Heart left ventricle (tissue), 16 donors: ENCODE results near the gene NUP214. TPM values are rescaled to one million over a fixed set of nuclear protein-coding genes. Genes with fewer than 3 reads are reported as not detected.
A peak's percentile ranks its signal among the peaks of the same experiment; 100 is the strongest.

ENCODE experiments used
- ATAC-seq, 4 donors: fragments of 200-7000 bp; cut with Tn5 transposase; one replicate each; pipeline ENCODE4 v1.9.1; 2020 to 2022; ENCODE audit warnings: moderate library complexity in 4 of 4, mild to moderate bottlenecking in 3 of 4, moderate number of reproducible peaks in 1 of 4
- DNase-seq, 5 donors: peaks; one replicate each; pipeline ENCODE4 v3.0.0-alpha.2; 2020
- H3K27ac ChIP-seq, 12 donors: fragments of 200-600 bp; sonication (generic) in 4 of 12; one replicate each; pipeline versions ENCODE4 v1.5.0 to v1.8.0; 2016 to 2022; ENCODE audit warnings: mild to moderate bottlenecking in 2 of 12
- H3K27me3 ChIP-seq, 9 donors: fragments of 200-600 bp; sonication (generic) in 2 of 9; one replicate each; pipeline versions ENCODE4 v1.5.1 to v1.8.0; 2016 to 2022; ENCODE audit warnings: mild to moderate bottlenecking in 3 of 9
- H3K36me3 ChIP-seq, 9 donors: fragments of 200-600 bp; sonication (generic) in 2 of 9; one replicate each; pipeline versions ENCODE4 v1.5.0 to v1.8.0; 2018 to 2022; ENCODE audit warnings: mild to moderate bottlenecking in 2 of 9
- H3K4me1 ChIP-seq, 12 donors: fragments of 200-600 bp; sonication (generic) in 4 of 12; one replicate each; pipeline versions ENCODE4 v1.5.0 to v1.8.0; 2016 to 2022; ENCODE audit warnings: mild to moderate bottlenecking in 3 of 12
- H3K4me3 ChIP-seq, 12 donors: fragments of 200-600 bp; sonication (generic) in 4 of 12; one replicate each; pipeline versions ENCODE4 v1.5.0 to v1.8.0; 2017 to 2022; ENCODE audit warnings: mild to moderate bottlenecking in 9 of 12, moderate library complexity in 4 of 12
- H3K9me3 ChIP-seq, 12 donors: fragments of 200-600 bp; sonication (generic) in 4 of 12; one replicate each; pipeline versions ENCODE4 v1.5.0 to v1.8.0; 2016 to 2022; ENCODE audit warnings: mild to moderate bottlenecking in 1 of 12
- POLR2A ChIP-seq, 2 donors: fragments of 450-650 bp; IDR thresholded peaks; one replicate each; pipeline ENCODE4 v1.6.1; 2017; ENCODE audit warnings: antibody characterized with exemption in 2 of 2, mild to moderate bottlenecking in 2 of 2, moderate library complexity in 2 of 2
- WGBS, 4 donors: extraction: QIAGEN DNeasy Blood & Tissue Kit in 2 of 4; methylation state at CpG; one replicate each; pipeline versions ENCODE4 v1.1.5 to v1.1.7; 2013 to 2018; 5-methylcytosine and 5-hydroxymethylcytosine counted together
- intact Hi-C, 10 donors: fragments of 100-400 bp; cut with DNase I; formaldehyde crosslinking; loops; one replicate each; pipeline versions ENCODE4 v1.11.1 to v1.14.2; 2022
- polyA plus RNA-seq, 2 donors: library from polyadenylated mRNA; stranded (reverse); fragments of 200-250 nt; gene quantifications; one replicate each; pipeline ENCODE4 v1.2.3, GENCODE V29; 2013
- total RNA-seq, 9 donors: library from RNA; depleted of rRNA in 2 of 9; stranded (reverse); fragments of >200 nt in 2 of 9; fragmentation: NEBNext Ultra II Directional in 3 of 9; extraction: Animal tissue kit (Norgen Biotek cat#: 25700) in 3 of 9; gene quantifications; one replicate each; pipeline versions ENCODE4 v1.1.0 to v1.2.4, GENCODE V29; 2016 to 2023
- TF ChIP-seq, protein P1 (sequence below), 12 donors: fragments of 200-600 bp; sonication (generic) in 4 of 12; IDR thresholded peaks; one replicate each; pipeline versions ENCODE4 v1.5.0 to v1.8.0; 2018 to 2022; ENCODE audit warnings: antibody characterized with exemption in 12 of 12, mild to moderate bottlenecking in 5 of 12
- donor health status: ischemic (EF 13 %, LVEDD 7.1; RV severe dilation, severe dysfunction).
- donor health status: healthy with polysubstance abuse.
- donor health status: DM: no; HTN: yes; CAD: no.
- donor health status: DM: no; HTN: no; CAD: no.
- donor health status: ischemic (EF 25% LVEDD 6.9; RV normal size, moderate dysfunction).
- donor health status: ischemic (EF 25% LVEDD 5.7; RV mildly dilated, moderate dysfunction).
- donor health status: healthy.
- donor health status: DM: yes; HTN: yes; CAD: no.
- donor health status: ischemic (EF 35%, LVEDD 5.7; RV mildly dilated, moderate dysfunction).
- donor health status: nonischemic (EF 11% LVEDD 7.7; RV severe dilation, severe dysfunction).
- donor health status: DM: yes; HTN: yes; CAD: no.
- donor health status: PGD.
- donor health status: ischemic (EF 29% LVEDD 5.4; RV normal size, mild dysfunction).
- donor health status: nonischemic (EF 23%, LVEDD 6.1; RV moderate dilation, normal function).

NUP214 gene
- total and polyA plus RNA-seq, 11 donors: 13.7 to 45.1 (median 23.6) TPM

GRCh38 chr9:131103024-131103423 is 22.4 kb upstream of the NUP214 start:
- peak overlapping the region in 5 of 12 donors; percentile 7 to 30 (median 14) for H3K4me3 ChIP-seq
- peak overlapping the region in 9 of 12 donors; percentile 41 to 85 (median 64) for H3K27ac ChIP-seq
- H3K4me1 ChIP-seq: peaks cover 0 to 68% (median 24%) of the 10 kb centered on the region in 12 donors
- intact Hi-C loops: no loop called here
- 80 to 86% (median 83%) methylated on average over 8 to 9 of the region's 9 CpGs for WGBS, 4 donors
- peaks cover 0 to 3% (median 0%) of the 10 kb centered on the region in 9 donors for H3K27me3 ChIP-seq
- DNase-seq: no peak
- TF ChIP-seq, protein P1, sequence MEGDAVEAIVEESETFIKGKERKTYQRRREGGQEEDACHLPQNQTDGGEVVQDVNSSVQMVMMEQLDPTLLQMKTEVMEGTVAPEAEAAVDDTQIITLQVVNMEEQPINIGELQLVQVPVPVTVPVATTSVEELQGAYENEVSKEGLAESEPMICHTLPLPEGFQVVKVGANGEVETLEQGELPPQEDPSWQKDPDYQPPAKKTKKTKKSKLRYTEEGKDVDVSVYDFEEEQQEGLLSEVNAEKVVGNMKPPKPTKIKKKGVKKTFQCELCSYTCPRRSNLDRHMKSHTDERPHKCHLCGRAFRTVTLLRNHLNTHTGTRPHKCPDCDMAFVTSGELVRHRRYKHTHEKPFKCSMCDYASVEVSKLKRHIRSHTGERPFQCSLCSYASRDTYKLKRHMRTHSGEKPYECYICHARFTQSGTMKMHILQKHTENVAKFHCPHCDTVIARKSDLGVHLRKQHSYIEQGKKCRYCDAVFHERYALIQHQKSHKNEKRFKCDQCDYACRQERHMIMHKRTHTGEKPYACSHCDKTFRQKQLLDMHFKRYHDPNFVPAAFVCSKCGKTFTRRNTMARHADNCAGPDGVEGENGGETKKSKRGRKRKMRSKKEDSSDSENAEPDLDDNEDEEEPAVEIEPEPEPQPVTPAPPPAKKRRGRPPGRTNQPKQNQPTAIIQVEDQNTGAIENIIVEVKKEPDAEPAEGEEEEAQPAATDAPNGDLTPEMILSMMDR (IDR thresholded peaks at IDR 0.05): no peak
- TF ChIP-seq POLR2A (IDR thresholded peaks at IDR 0.05): no peak
- H3K9me3 ChIP-seq: no peaks in the 10 kb centered on the region
- ATAC-seq: no peak
- H3K36me3 ChIP-seq: peaks cover 0 to 5% (median 0%) of the 10 kb centered on the region in 9 donors

DNA sequence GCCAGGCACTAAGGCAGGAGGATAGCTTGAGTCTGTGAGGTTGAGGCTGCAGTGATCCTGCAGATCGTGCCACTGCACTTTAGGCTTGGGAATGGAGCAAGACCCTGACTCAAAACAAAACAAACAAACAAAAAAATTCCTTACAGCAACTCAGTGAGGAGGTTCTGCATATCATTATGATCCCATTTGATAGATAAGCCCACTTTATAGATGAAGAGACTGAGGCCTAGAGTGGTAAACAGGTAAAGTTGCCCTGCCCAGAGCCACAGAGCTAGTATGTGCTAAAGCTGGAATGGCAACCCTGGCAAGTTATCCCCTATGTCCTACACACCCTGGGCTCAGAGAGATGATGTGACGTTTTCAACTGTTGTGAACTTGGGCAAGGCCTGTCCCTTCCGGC is 21.9 kb upstream of the NUP214 start:
- WGBS, 4 donors: 86 to 100% (median 96%) methylated on average over 3 of the region's 3 CpGs
- intact Hi-C loops: no loop called here

DNA sequence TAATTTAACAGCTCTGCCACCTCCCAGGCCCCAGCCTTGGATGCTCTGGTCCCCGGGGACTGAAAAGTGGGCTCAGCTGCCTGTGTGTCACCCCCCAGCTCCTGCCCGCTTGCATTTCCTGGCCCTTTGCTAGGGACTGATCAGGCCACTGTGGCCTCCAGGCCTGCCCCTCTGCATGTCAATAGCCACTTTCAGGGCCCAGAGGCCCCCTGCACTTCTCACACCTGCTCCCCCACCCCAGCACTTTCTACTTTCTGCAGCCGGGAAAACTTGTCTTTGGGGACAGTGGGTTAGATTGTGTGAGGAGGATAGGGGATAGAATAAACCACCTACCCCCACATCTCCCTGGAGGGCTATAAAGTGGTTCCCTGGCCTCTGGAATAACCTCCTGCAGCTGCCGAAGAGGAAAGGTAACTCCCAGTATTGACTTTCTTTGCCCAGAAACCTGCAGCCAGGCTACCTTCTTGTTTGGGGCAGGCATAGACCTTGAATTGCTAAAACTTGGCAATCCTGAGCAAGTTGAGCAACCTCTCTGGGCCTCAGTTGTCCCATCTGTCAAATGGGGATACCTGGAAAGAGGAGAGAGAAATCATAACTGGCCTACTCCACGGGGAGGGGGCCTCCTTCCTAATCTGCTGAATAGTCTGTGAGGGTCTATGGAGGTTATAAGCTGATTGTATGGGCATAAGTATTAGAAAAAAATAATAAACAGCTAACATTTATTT is 21.2 kb upstream of the NUP214 start:
- WGBS, 4 donors: 80 to 83% (median 81%) methylated on average over 4 to 5 of the region's 5 CpGs
- Histone ChIP-seq H3K9me3 (no peaks in the 10 kb centered on the region), H3K27ac (peak overlapping the region in 2 of 12 donors; percentile 64 to 85), H3K4me3 (no peak overlapping the region), H3K4me1 (peaks cover 0 to 65% (median 19%) of the 10 kb centered on the region in 12 donors), H3K27me3 (no peaks in the 10 kb centered on the region), H3K36me3 (peaks cover 0 to 5% (median 0%) of the 10 kb centered on the region in 9 donors)
- ATAC-seq (no peak), DNase-seq (no peak)
- intact Hi-C loops: no loop called here
- TF ChIP-seq, protein P1 (IDR thresholded peaks at IDR 0.05): no peak
- TF ChIP-seq POLR2A (IDR thresholded peaks at IDR 0.05): no peak

More for the DNA sequence above, 21.9 kb upstream of the NUP214 start:
- Histone ChIP-seq H3K27ac (peak overlapping the region in 4 of 12 donors; percentile 56 to 85 (median 64)), H3K27me3 (no peaks in the 10 kb centered on the region), H3K36me3 (peaks cover 0 to 5% (median 0%) of the 10 kb centered on the region in 9 donors), H3K9me3 (no peaks in the 10 kb centered on the region), H3K4me1 (peaks cover 0 to 69% (median 23%) of the 10 kb centered on the region in 12 donors), H3K4me3 (no peak overlapping the region)
- ATAC-seq (no peak), DNase-seq (no peak)
- TF ChIP-seq POLR2A (IDR thresholded peaks at IDR 0.05): no peak
- TF ChIP-seq, protein P1 (IDR thresholded peaks at IDR 0.05): no peak

DNA sequence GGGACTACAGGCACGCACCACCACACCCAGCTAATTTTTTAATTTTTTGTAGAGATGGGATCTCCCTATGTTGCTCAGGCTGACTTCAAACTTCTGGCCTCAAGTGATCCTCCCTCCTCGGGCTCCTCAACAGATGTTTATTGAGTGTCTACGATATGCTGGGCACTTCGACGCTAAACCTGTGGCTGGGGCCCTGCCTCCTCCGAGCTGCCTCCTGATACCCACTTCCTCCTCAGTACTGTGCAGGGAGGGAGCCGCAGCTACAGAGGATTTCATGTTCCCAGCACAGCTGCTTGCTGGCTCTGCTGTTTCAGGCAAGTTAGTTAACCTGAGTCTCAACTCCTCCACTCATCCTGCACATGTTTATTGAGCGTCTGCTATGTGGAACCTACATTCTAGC is 19.4 kb upstream of the NUP214 start:
- no peak overlapping the region for H3K4me3 ChIP-seq
- intact Hi-C loops: no loop called here
- H3K27me3 ChIP-seq: no peaks in the 10 kb centered on the region
- H3K4me1 ChIP-seq: peaks cover 0 to 53% (median 17%) of the 10 kb centered on the region in 12 donors
- H3K9me3 ChIP-seq: no peaks in the 10 kb centered on the region
- H3K27ac ChIP-seq: peak overlapping the region in 2 of 12 donors; percentile 49 to 79
- H3K36me3 ChIP-seq: peaks cover 0 to 5% (median 0%) of the 10 kb centered on the region in 9 donors
- 92 to 98% (median 94%) methylated on average over 8 of the region's 8 CpGs for WGBS, 4 donors
- DNase-seq (no peak), ATAC-seq (no peak)
- TF ChIP-seq, protein P1 (IDR thresholded peaks at IDR 0.05): no peak
- TF ChIP-seq POLR2A (IDR thresholded peaks at IDR 0.05): no peak
